LoVo (cell line): ENCODE measurements around the gene MAP6D1.

Experiments
- DNase-seq: peaks from one replicate; pipeline ENCODE4 v3.0.0-alpha.2; 2016; ENCODE audit warnings: low spot score

The MAP6D1 gene

GRCh38 chr3:183825456-183826161 is at the start of gene MAP6D1:
TSS of gene MAP6D1 (minus strand) at chr3:183825577. CDS start at chr3:183825547, 30 bp downstream.
- DNase-seq: peak; percentile 60

- DNase-seq: no peak
Observed at GRCh38 chr3:183873914-183874313, 48.5 kb upstream of the MAP6D1 start.

- DNase-seq: no peak
Observed at GRCh38 chr3:183871541-183871940, 46.2 kb upstream of the MAP6D1 start.

GRCh38 chr3:183870563-183870962 is 45.2 kb upstream of the MAP6D1 start:
- DNase-seq: no peak

GRCh38 chr3:183868796-183869195 is 43.4 kb upstream of the MAP6D1 start:
- no peak for DNase-seq

- no peak for DNase-seq
Observed at GRCh38 chr3:183862610-183863009, 37.2 kb upstream of the MAP6D1 start.

GRCh38 chr3:183857863-183858262 is 32.5 kb upstream of the MAP6D1 start:
- DNase-seq: no peak

GRCh38 chr3:183854318-183855035 is 29.1 kb upstream of the MAP6D1 start:
- DNase-seq: no peak

- DNase-seq: no peak
Observed at GRCh38 chr3:183845608-183846288, 20.4 kb upstream of the MAP6D1 start.

GRCh38 chr3:183845090-183845489 is 19.7 kb upstream of the MAP6D1 start:
- DNase-seq: no peak

GRCh38 chr3:183844606-183845005 is 19.2 kb upstream of the MAP6D1 start:
- no peak for DNase-seq

- no peak for DNase-seq
Observed at GRCh38 chr3:183839751-183840150, 14.4 kb upstream of the MAP6D1 start.

- DNase-seq: no peak
Observed at GRCh38 chr3:183837894-183838293, 12.5 kb upstream of the MAP6D1 start.

GRCh38 chr3:183837390-183837789 is 12.0 kb upstream of the MAP6D1 start:
- DNase-seq: no peak

GRCh38 chr3:183833516-183833915 is 8.1 kb upstream of the MAP6D1 start:
- DNase-seq: no peak

- DNase-seq: no peak
Observed at GRCh38 chr3:183830187-183830586, 4.8 kb upstream of the MAP6D1 start.

GRCh38 chr3:183829466-183829865 is 4.1 kb upstream of the MAP6D1 start:
- no peak for DNase-seq

GRCh38 chr3:183828538-183828870 is 3.1 kb upstream of the MAP6D1 start:
- DNase-seq: no peak

- DNase-seq: no peak
Observed at GRCh38 chr3:183827809-183828537, 2.6 kb upstream of the MAP6D1 start.

- no peak for DNase-seq
Observed at GRCh38 chr3:183826448-183827250, 1.3 kb upstream of the MAP6D1 start.

GRCh38 chr3:183824761-183825455 is 469 bp downstream of the MAP6D1 start:
- no peak for DNase-seq
